22Rv1 (cell line): ENCODE results near the gene SLC2A8.

ENCODE experiments used
- H3K27ac ChIP-seq: fragments of 450-650 bp; 2 replicates; pipeline ENCODE4 v1.5.1; 2017
- CTCF ChIP-seq: fragments of 450-650 bp; IDR thresholded peaks from 2 replicates; pipeline ENCODE4 v1.5.1; 2017; ENCODE audit warnings: mild to moderate bottlenecking
- ZFX ChIP-seq: fragments of 450-650 bp; IDR thresholded peaks from 2 replicates; pipeline ENCODE4 v1.6.1; 2017; ENCODE audit warnings: antibody characterized with exemption, borderline replicate concordance

SLC2A8 gene

GRCh38 chr9:127437497-127438264 lies 40.7 kb downstream of the SLC2A8 start:
- H3K27ac ChIP-seq = no peak overlapping the region
- TF ChIP-seq ZFX (no peak), CTCF (no peak)

GRCh38 chr9:127438394-127438793 lies 41.4 kb downstream of the SLC2A8 start:
- no peak for TF ChIP-seq ZFX
- TF ChIP-seq CTCF = no peak
- H3K27ac ChIP-seq = no peak overlapping the region

- H3K27ac ChIP-seq = no peak overlapping the region
- TF ChIP-seq ZFX (no peak), CTCF (no peak)
These were observed 47.4 kb downstream of the SLC2A8 start for GRCh38 chr9:127444283-127444920.

- TF ChIP-seq ZFX = no peak
- TF ChIP-seq CTCF = no peak
These were observed 48.2 kb downstream of the SLC2A8 start for GRCh38 chr9:127444921-127445850.

GRCh38 chr9:127445851-127446712 lies 49.1 kb downstream of the SLC2A8 start:
- peak overlapping the region; percentile 95 for H3K27ac ChIP-seq
- TF ChIP-seq CTCF = no peak
- TF ChIP-seq ZFX = no peak

More at GRCh38 chr9:127444921-127445850, 48.2 kb downstream of the SLC2A8 start:
- peak overlapping the region; percentile 95 for H3K27ac ChIP-seq

GRCh38 chr9:127446713-127447415 lies 49.9 kb downstream of the SLC2A8 start:
- TF ChIP-seq CTCF (no peak), ZFX (no peak)
- H3K27ac ChIP-seq = peak overlapping the region; percentile 95
